HG02973 (cell line): Measurements from ENCODE around the gene PDE1A.
"Not testable (repeated sequence)": the region's sequence is repeated elsewhere in the genome, so short reads cannot be mapped to it uniquely, and the experiment has no call there.

ENCODE experiments used
- ATAC-seq: cut with Tn5 transposase; IDR thresholded peaks from one replicate; pipeline ENCODE4 v1.9.1; 2021; ENCODE audit warnings: moderate library complexity; ENCODE audit not compliant: unreplicated experiment

The PDE1A gene

DNA sequence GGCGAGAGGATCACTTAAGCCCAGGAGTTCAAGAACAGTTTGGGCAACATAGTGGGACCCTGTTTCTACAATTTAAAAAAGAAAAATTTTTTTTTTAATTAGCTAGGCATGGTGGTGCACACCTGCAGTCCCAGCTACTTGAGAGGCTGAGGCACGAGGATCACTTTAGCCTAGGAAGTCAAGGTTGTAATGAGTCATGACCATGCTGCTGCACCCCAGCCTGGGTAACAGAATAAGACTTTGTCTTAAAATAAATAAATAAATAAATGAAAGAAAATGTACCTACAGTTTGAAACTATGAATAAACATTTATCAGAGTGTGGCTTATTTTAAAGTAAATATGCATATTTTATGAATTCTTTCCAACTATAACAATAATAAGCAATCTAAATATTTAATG, 16.7 kb downstream of the PDE1A start:
- no peak for ATAC-seq

DNA sequence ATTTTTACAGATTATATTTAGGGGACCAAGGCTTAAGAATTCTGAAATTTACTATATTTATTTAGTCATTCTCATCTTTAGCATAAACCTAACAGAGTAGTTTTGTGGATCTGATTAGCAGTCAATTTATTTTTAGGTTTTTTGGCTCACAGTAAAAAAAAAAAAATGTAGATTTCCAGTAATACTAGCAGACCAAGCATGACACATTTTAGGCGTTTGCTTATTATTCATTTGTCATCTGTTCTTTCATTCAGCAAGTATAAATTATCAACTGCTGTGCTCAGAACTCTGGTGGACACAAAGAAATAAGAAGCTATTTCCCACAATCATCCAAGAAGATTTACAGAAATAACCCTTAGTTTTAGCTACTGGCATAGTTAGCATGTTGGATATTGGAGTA, 20.6 kb downstream of the PDE1A start:
- no peak for ATAC-seq

DNA sequence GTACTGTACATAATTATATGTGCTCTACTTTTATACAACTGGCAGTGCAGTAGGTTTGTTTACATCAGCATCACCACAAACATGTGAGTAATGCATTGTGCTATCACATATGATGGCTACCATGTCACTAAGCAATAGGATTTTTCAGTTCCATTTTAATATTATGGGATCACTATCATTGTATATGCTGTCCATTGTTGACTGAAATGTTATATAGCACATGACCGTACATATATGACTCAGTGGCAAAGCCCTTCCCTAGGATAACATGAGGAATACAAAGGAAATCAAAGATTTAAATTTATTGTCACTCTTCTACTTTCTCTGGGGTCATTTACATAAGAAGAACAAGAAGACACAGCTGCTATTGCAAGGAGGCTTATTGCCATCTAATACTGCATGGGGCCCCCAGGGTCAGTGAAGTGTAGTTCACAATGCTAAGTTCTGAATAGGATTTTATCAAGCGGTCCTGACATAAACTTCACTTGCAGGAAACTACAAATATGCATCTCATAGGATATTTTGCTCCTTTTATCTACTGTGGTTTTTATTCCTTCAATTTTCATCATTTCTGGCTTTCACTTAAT, 21.8 kb downstream of the PDE1A start:
- ATAC-seq = no peak

DNA sequence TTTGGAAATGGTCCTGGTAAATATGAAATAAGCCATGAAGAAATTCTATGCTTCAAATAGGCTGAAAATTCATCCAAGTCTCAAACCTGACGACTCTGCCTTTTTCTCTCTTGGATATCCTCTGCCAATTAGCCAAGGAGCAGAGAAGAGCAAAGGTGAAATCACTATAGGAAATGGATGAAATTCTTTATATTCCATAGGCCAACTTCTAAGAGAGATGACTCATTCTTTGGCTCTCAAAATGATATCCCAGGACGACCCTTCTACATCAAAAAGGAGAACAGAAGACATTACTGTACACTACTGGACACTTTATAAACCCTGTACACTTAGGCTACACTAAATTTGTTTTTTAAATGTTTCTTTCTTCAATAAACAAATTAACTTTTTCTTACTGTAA, 22.7 kb downstream of the PDE1A start:
- ATAC-seq = no peak

DNA sequence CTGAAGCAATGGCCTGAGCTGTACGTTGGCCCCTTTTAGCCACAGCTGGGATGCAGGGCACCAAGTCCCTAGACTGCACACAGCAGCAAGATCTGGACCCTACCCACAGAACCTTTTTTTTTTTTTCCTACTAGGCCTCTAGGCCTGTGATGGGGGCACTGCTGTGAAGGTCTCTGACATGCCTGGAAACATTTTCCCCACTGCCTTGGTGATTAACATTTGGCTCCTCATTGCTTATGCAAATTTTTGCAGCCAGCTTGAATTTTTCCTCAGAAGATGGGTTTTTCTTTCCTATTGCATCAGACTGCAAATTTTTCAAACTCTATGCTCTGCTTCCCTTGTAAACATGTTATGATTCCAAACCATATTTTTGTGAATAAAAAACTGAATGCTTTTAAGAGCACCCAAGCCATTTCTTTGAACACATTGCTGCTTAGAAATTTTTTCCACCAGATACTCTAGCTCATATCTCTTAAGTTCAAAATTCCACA, 33.5 kb downstream of the PDE1A start:
- no peak for ATAC-seq

DNA sequence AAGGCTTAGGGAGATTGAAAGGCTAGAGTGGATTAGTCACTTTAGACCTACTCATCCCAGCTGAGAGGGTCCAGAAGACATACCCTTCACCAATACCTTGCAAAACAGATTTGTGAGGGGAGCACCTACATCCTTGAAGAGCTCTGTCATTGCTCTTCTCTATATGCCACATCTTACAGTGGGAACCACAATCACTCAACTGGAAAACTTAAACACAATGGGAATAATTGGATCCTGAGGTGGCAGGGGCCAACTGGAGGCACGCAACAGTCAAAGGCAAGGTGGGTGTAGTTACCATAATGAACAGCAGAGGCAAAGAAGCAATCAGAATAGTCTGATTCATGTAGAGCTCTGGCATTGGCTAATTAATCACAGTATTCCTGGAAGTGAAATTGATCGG, 35.4 kb downstream of the PDE1A start:
- ATAC-seq = no peak

DNA sequence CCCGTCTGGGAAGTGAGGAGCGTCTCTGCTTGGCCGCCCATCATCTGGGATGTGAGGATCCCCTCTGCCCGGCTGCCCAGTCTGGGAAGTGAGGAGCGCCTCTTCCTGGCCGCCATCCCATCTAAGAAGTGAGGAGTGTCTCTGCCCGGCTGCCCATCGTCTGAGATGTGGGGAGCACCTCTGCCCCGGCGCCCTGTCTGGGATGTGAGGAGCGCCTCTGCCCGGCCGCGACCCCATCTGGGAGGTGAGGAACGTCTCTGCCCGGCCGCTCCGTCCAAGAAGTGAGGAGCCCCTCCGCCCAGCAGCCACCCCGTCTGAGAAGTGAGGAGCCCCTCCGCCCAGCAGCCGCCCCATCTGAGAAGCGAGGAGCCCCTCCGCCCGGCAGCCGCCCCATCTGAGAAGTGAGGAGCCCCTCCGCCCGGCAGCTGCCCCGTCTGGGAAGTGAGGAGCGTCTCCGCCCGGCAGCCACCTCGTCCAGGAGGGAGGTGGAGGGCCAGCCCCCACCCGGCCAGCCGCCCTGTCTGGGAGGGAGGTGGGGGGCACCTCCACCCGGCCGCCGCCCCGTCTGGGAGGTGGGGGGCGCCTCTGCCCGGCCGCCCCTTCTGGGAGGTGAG, 40.5 kb downstream of the PDE1A start:
- ATAC-seq = not testable (repeated sequence)

DNA sequence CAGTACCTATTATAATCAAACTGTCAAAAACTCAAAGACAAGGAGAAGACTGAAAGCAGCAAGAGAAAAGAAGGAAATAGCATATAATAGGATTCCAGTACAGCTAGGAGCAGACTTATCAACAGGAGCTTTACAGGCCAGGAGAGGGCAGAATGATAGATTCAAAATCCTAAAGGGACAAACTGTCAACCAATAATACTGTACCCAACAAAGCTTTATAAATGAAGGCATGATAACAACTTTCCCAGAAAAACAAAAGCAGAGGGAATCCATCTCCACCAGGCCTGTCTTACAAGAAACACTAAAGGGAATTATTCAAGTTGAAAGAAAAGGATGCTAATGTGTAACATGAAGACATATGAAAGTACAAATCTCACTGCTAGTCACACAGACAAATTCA, 42.0 kb downstream of the PDE1A start:
- ATAC-seq = no peak

DNA sequence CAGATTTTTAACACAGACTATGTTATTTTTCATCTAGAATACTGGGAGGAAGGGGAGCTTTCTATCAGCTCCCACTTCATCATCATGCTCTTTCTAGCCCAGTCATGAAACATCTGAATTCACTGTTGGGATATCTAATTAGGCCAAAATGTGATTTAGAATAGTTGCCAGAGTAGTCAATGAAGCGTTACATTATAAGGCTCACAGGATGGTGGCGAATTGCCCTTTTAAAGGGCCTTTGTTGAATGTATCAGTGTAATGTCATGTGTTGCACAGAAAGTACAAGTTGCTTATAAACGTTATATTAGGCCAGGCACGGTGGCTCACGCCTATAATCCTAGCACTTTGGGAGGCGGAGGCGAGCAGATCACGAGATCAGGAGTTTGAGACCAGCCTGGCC, 45.6 kb downstream of the PDE1A start:
- ATAC-seq = no peak

DNA sequence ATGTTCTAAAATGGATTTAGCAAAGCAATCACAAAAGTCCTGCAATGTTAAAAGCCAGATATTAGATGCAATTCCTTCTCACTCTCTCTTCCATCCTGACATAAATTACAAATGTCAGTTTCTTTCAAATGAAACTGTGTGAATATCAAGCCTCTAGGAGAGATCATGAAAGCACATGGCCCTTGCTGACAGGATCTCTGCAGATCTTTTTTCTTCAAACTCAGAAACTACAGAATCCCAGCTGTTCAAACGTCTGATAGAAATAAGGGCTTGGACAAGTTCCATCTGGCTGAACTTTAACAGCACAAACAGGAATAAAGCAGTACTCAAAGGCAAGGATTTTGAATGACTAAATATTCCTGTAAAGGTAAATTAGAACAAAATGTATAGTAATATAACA, 47.6 kb downstream of the PDE1A start:
- no peak for ATAC-seq

DNA sequence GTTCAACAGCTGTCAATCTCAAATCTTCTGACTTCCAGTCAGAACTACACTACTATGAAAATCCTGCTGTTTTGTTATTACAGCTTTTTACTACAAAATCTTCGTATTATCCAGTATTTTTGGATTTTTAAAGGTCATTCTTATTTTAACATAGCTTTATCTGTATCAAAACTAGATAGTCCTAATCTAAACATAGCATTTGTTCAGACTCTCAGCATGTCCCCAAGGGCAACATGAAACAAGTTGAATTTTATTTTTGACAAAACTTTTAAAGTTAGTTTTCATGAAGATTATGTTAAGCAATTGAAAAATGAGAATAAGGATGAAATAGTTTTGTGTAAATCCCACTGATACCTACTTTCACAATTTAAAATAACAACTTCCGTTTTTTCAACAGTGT, 48.1 kb downstream of the PDE1A start:
- ATAC-seq = no peak

DNA sequence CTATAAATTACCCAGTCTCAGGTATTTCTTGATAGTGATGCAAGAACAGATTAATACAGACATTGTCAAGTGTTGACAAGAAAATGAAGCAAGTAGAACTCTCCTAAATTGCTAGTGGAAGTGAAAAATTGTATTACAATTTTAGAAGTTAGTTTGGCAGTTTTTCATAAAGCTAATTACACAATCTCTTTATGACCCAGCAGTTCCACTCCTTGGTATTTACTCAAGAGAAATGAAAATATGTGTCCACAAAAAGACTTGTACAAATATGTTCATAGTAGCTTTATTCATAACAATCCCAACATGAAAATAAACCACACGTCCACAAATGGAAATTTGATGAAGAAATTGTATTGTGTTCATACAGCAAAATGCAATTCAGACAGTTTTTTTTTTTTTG, 49.4 kb downstream of the PDE1A start:
- no peak for ATAC-seq

DNA sequence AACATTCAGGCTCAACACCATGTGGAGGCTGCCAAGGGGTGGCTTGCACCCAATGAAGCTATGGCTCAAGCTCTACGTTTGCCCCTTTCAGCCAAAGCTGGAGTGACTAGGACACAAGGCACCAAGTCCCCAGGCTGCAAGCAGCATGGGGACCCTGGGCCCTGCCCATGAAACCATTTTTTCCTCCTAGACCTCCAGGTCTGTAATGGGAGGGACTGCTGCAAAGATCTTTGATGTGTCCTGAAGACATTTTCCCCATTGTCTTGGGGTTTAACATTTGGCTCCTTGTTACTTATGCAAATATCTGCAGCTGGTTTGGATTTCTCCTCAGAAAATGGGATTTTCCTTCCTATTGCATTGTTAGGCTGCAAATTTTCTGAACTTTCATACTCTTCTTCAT, 51.0 kb downstream of the PDE1A start:
- no peak for ATAC-seq

DNA sequence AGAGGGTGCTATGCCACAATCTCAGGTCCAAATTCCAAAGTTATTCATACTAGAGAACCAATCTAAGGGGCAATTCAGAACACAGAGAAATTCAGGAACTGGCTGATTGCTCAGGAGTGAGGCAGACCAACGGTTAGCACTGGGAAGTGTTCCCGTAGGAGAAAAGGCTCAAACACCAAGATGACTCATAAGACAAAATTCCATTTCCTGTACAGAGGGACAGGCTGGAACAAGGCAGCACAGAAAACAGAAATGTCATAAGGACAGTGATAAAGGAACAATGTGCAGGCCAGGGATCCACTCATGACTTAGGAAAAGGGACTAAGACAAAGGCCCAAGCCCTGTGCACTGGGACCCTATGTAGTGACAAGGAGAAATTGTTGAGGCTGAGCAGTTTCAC, 54.2 kb downstream of the PDE1A start:
- ATAC-seq = no peak

DNA sequence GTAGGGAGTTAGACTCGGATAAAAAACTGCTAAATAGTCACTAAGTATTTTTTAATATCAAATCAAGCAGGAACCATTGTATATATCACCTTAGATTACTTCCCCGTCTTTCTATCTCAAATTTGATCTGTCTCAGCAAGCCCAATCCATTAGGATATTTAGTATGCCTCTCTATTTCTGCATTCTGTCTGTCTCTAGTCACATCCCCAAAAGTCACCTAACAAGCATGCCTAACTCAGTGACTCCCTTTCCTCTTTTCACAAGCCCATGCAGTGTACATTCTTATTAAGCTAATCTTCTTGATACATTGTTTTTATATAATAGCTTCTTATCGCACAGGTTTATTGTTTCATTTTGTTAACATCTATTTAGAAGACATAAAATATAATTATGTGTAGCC, 57.8 kb downstream of the PDE1A start:
- ATAC-seq = no peak

DNA sequence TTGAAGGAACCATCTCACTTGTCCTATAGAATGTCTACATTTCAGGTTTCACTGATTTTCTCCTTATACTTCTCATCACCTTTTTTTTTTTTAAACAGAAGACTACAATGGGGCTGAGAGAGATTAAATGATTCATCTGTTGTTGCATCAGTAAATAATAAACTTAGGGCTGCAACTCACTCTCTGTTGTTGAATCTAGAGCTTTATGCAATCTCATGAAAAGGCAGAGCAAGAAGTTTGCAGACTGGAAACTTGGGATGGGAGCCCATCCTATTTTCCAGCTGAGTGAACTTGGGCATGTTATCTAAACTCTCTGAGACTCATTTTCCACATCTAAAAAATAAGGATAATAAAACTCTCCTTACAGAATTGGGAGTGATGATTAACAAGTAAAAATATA, 58.4 kb downstream of the PDE1A start:
- ATAC-seq = no peak

DNA sequence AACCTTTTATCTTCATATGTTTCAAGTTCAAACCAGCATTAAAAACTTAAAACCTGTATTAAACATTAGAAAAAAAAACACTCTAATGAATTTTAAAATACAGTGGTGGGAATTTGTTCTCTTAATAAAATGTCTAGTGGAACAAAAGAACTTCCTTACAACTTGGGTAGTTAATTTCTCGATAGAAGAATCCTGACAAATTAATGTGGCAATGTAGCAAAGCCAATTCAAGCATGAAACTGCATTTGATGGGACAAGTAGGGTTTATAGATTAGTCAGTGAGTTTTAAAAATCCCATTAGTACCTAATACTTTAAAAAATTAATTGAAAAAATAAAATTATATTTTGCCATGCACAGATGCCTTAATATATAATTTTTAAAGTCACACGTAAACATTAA, 59.4 kb downstream of the PDE1A start:
- no peak for ATAC-seq

DNA sequence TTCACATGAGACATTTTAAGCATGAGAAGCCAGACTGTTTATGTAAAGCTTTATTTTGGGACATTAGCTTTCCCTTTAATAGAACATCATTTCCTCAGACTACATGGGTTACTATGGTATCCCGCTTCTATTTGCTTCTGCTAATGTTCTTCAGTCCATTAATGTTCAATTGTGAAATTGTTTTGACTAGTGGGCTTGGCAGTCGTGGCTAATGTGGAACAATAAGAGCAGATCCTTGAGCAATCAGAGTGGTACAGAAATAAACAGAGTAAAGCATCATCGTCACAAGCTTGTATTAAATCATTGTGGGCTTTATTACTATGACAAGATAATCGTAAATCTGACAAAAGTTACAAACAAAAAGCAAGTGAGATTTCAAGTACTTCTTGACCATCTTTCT, 60.2 kb downstream of the PDE1A start:
- ATAC-seq = no peak

DNA sequence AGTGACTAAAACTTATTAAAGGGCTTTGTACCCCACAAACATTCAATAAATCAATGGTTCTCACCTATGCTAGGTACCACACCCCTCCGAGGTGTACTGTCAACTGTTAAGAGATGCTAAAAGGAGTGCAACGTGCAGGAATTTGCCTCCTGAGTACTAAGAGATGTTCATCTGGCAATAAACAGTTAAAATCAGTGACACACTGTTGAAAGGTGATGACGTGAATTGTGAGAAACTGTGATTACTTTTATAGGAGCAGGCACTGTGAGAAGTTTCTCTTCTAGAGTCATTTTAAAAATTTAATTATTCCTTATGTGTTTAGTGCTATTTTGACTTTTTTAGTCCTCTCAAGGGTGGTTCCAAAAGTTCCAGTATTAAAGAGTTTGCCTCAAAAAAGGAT, 61.0 kb downstream of the PDE1A start:
- no peak for ATAC-seq

DNA sequence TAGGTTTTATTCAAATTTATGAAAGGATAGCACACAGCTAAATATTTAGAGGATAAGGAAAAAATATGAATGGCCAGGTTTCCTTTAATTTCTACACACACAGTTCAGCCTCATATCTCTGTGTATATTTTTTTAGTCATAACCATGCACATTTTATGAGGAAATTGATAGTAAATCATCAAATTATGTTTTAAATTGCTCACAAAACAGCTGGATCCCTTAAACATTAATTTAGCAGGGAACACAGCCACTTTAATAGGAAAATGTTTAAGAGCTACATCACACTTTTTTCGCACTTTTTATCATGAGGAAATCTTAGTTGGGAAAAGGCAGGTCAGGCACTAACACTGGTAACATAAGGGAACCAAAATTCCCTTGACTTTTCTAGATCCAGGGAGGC, 65.4 kb downstream of the PDE1A start:
- no peak for ATAC-seq

DNA sequence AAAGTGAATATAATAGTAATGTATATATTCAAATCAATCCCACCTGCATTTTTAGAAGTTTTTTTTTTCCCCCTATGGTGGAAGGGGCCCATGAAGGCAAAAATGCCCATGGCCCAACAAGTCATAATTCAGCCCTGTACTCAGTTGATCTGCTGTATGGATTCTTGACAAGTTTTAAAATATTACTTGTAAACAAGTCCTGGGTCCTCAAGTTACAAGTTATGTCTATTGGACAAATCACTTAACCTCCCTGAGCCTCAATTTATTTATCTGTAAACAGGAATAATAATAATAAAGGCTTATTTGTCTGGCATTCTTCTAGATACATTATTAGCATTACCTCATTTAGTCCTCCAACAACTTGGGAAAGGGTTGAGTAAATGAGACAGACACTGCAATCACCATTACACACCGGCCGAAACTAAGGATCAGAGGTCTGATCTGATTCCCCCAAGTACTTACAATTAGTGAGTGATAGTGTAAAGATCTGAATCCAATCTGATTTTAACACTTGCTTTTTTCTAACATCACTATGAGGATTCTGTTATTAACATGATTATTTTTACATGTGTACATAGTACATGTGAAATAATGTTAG, 66.1 kb downstream of the PDE1A start:
- no peak for ATAC-seq

DNA sequence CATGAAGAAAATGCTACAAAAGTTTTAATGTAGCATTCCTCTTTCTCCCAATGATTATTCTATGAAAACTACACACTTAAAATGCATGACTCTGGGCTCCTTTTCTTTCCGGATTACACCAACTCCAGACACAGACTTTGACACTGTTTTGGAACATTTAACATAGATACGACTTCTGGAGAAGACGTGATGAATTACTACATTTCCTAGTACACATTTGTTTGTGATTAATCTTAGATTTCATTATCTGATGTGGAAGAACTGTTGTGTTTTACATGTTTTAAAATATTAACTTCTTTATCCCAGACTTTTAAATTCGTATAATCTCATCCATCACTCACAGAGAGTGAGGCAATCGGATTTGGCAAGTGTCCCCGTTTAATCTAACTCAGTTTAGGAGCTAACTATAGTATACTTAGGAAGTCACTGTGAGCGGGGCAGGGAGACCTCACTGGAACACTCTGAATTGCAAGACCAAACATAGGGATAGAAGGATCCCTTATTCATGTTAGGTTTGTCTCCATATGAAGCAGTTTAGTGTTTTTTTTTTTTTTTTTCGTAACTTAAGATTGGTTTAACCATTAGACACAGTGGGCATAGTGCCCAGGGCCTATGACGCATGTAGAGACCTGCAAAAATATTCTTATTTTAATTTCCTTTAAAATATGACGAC, 66.7 kb downstream of the PDE1A start:
- no peak for ATAC-seq
